Activated gamma-delta T cell treated with Interleukin-2 at 50 U/mL for 16 hours (primary cell): ENCODE data around the gene HIVEP2.
A peak's percentile ranks its signal among the peaks of the same experiment; 100 is the strongest.

Experiments used
- DNase-seq: peaks from one replicate; pipeline ENCODE4 v3.0.0-alpha.2; 2020

HIVEP2 gene

DNA sequence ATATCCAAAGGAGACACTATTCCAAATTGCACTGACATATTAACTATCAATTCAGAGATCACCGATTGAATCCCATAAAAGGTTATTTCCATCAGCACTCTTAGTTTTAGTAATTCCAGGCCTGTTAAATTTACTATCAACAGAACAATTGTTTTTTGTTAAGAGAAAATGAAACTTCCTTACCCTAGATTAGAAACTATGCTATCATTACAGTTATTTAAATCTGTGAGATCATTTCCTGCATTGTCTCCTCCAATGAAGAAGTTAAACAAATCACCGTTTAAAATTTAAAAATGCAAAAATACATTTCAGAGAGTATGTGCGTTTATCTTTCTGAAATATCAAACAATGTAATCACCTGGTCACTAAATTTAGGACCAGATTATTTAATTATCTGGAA is 57.5 kb downstream of the HIVEP2 start:
- DNase-seq, result no peak

DNA sequence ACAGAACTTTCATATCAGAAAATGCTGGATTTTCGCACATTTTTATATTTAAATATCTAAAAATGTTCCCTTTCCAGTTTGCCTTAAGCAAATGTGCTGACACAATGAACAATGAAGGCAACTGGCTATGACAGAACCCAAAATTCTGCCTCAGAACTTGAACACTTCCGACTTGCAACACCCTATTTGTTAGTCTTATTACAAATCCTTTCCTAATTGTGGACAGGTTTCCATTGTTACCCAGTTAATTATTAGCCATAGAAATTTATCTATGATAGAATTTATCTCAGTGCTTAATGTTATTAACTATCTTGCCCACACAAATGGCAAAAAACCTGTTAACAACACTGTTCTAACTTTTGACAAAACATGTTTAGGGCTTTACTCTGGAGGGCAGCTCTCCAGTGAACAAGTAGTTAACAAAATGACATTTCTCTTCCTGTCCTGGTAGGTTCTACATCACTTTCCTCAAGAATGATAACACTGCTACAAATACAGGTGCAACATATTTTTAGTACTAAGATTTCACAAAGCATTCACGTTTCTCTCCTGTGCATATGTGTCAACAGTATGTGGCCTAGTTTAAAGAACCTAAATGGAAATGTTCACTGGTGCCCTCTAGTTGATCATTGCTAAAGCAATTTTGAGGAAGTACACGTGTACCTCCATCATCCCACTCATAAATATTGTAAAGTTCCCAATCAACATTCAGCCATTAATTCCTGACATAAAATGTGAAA is 58.4 kb downstream of the HIVEP2 start:
- DNase-seq, result no peak

DNA sequence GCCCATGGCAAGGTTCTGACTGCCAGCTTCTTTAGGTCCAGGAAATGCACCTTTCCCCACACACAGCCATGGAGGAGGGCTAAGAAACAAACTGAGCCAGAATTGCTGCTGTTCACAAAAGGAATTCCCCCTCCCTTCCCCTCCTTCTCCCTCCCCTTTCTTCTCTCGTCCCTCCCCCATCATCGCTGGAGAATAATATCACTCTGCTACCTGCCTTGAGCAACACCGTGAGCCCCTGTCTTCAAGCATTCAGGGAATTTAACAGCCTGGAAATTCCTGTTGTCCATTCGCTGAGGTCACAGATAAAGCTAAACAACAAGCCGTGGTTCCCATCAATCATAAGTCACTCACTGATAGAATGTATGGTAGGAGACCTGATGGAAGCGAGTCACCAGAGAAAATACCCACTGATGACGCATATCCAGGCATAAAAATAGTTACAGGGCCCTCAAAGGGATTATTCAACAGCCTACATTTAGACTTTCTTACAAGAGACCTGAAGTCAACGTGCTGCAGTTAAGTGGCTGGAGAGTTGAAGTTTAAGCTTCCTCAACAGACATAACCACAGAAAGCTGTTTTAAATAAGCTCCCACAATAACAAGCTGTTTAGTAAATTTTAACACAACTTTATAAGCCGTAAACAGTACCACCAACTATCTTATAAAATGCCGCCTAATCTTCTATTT is 59.7 kb downstream of the HIVEP2 start:
- DNase-seq, result peak; percentile 27

DNA sequence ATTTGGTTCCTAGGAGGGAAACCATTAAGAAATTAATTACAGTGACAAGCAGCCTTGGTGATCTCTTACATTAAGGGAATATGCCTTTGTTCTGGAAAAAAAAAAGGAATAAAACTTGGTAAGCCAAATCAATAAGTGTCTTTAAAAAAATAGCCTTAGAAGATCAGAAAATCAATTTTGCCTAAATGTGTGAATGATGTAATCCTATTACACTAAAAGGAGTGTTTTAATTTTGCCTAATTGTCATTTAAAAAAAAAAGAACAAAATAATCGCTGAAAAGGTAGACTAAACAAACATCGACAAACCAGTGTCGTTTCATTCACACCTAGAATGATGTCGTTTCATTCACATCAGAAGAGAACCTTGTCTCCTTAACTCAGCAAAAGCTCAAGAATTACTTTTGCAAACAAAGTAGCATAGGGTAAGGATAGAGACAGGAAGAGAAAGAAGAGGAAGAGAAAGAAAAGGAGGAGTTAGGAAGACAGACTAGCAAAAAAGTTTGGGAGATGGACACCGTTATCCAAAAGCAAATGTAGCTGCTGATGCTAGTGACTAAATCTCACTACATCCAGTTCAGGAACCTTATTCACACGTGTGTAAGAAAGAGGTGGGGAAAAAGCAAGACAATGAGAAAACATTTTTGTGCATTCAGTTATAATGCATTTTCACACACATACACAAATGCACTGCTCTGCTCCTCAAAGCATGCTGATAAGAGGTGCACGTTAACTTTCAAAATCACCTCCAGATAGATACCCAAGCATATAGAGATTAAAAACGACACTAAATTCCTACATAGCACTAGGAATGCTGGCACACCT is 60.6 kb downstream of the HIVEP2 start:
- no peak for DNase-seq

DNA sequence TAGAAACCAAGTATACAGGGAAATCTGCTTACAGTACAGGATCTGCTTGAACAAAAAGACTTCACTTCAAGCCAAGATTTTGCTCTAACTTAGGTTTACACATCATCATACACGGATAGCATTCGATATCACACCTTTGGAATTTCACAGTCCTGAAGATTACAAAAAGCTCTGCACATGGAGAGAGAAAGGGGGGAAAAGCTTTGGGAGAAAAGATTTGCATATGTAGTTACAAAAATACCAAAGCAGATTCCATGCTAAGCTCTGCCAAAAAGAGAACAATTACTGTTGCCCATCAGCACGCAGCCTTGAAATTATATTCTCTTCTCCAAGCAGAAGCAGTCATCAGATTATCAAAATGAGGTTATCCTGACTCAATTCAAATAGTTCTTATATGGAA is 62.0 kb downstream of the HIVEP2 start:
- no peak for DNase-seq

DNA sequence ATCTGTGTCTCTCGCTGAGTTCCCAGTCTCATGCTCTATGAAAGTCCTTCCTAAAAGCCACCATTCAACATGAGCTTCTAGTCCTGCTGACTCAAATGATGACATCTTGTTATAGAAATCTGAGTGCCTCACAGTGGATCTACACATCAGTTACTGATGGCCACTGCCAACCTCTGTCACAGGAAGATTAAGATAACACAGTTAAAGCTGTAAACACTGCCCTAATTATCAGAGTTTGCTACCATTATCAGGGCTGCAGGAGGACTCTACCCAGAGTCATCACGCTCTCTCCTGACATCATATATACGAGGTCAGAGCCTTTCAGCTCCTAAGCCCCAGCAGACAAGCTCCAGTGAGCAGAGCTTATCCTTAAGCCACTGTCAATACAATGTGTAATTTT is 63.2 kb downstream of the HIVEP2 start:
- DNase-seq, result no peak

DNA sequence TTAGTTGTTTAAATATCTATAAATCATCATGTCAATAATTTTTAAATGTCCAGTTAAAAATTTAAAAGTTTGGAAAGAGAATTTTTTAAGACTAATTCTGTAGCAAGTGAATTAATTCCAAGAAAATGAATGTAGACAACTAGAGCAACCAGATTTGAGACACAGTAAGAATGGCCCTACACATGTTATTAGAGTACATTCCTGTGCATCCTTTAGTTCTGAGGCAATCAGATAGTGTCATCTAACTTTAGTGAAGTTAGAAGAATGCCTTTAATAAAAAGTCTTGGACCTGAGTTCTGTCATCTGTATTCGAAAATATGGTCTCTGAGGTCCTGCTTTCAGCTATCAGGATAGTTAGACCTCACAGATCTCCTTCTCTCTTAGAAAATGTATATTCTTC is 63.7 kb downstream of the HIVEP2 start:
- DNase-seq, result no peak

DNA sequence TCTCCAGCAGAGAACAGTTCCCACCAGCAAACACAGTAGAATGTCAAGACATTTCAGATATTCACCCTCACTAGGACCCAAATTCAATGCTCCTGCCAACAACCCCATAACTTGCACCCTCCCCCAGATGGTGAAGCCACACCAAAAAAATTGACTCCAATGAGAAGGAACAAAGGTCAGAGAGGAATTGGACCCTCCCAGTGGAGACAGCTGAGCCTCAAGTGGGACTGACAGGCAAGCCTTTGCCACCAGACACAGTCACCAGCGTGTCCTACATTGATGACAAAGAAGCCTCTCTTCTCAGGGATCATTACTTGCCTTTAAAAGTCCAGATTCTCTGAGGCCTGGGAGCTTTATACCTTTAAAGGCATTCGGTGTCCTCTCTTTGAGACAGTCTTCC is 64.8 kb downstream of the HIVEP2 start:
- DNase-seq, result no peak

DNA sequence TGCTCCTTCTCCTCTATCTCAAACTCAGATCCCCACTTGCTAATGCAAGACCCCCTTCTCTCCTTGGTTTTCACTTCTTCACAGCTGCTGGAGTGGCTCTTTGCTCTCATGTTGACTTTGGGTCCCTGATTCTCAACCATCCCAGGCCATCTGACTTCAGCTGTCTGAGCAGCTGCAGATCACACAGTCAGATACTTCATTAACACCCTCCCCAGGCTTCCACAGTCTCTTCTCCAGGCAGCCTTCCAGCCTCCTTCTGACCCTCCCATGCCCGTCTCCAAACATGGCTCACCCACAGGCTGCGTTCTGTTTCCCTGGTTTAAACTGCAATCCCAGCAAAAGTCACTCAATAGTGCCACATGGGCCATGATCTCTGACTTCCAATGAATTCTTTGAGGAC is 65.4 kb downstream of the HIVEP2 start:
- no peak for DNase-seq

DNA sequence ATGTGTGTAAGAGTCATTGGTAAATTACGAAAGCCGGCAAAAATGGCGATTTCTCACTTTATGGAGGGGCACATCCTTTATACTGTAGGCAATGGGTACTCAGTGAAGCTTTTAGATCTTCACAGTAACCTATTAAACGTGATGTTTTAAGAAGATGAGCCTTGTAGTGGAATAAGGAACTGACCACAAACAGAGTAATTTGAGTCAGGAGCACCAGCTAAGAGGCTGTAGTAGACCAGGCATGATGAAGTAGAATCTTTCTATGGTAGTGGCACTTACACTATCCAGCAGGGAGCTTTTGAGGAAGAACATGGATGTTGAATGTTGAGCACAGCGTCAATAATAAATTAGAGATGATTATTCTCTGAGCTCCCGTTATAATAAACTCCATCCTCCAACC is 65.9 kb downstream of the HIVEP2 start:
- DNase-seq, result no peak

DNA sequence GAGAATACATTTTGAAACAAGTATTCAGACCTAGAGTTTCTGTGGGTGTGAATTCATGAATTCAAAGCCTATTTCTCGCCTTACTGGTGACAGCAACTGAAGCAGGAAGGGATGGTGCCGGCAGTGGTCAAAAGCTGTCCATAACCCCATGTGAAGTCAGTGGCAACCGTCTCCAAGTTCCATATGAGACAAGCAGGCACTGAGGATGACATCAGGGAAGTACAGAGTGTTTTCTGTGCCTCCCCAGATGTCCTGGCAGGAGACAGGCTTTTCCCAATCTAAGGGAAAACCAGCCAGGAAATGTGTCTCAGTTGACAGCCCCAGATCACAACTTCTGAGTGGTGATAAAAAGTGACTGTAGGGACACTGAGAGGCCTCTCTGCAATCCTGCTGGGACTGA is 66.6 kb downstream of the HIVEP2 start:
- no peak for DNase-seq

DNA sequence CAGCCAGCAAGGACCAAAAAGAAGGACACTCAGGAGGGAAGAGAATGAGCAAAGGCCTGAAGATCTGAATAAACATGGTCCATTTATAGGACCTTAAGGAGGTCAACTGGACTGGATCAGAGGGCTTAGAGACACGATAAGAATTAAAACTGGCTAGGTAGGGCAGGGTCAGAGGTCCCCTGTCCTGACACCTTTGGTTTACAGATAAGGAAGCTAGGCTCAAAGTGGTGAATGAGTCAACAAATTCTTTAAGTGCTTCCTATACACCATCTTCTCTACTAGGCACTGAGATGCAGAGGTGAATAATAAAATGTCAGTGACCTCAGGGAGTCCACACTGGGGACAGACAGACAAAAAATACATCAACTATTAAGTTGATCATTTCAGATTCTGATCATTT is 70.3 kb downstream of the HIVEP2 start:
- DNase-seq, result no peak

DNA sequence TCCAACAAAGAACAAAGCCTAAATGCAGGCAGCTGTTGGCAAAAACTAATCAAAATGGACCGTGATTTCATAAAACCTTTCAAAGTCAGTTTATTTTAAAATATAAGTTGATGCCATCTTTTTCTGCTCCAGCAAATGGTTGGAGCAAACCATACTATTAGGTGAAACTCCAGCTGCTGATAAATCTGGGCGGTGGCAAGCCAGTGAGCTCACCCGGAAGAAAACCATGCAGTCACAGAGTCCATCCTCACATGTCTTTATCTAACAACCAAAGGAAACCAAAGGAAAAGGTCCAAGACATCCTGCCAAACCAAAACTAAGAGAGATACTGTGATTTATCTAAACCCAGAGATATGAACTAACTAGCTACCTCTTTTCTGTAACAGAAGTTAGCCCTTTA is 72.6 kb downstream of the HIVEP2 start:
- DNase-seq, result no peak

DNA sequence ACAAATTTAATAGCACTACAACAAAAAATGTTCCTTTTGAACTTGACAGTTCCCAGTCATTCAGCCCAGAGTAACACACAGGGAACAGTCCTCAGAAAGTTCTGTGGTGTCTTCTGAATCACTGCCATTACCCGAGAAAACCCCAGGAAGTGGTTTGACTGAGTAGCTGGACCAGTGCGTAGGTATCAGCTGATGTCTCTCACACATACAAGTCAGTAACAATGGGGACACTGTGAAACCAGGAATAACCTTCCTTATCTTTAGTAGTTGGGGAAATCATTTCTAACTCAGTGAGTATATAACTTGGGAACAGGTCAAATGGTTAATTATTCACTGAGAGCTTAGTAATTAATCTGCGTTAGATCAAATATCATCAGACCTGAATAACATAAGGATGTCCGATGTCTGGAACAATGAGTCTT is 73.1 kb downstream of the HIVEP2 start:
- peak; percentile 30 for DNase-seq

DNA sequence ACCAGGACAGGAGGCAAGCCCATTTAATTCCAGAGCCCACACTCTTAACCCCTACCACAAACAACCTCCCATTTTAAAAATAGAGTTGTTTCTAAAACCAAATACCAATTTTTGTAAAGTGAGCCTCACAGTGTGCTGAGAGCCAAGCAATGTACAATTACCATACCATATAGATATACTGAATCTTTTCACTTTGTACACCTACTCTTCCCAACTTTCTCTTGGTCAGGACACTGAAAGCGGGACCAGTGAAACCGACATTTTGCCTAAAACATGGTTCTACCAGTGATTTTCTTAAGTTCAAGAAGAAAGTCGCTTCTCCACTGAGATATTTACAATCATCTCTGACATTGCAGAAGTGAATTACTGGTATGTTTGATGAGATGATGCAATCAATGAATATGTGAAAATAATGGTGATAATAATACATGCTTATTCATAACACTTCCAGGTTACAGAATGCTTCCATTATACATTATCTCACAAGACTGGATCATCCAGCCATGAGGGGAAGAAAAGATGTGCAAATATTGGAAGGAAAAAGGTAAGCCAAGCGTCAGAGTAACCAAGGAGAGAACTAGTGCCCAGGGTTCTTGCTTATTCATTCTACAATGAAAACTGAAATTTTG is 74.1 kb downstream of the HIVEP2 start:
- DNase-seq, result no peak

DNA sequence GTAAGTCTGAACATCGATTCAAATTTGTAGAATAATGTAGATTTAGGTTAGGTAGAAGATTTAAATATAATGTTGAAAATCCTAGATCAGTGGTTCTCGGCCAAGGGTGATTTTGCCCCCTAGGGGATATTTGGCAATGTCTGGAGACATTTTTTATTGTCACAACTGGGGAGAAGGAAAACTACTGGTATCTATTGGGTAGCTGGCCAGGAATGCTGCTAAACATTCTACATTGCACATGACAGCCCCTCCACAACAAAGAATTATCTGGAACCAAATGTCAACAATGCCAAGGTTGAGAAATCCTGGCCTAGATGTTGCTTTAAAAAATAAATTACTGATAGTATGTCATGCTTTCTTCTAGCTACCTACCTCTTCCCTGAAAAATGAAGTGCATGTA is 76.1 kb downstream of the HIVEP2 start:
- no peak for DNase-seq

DNA sequence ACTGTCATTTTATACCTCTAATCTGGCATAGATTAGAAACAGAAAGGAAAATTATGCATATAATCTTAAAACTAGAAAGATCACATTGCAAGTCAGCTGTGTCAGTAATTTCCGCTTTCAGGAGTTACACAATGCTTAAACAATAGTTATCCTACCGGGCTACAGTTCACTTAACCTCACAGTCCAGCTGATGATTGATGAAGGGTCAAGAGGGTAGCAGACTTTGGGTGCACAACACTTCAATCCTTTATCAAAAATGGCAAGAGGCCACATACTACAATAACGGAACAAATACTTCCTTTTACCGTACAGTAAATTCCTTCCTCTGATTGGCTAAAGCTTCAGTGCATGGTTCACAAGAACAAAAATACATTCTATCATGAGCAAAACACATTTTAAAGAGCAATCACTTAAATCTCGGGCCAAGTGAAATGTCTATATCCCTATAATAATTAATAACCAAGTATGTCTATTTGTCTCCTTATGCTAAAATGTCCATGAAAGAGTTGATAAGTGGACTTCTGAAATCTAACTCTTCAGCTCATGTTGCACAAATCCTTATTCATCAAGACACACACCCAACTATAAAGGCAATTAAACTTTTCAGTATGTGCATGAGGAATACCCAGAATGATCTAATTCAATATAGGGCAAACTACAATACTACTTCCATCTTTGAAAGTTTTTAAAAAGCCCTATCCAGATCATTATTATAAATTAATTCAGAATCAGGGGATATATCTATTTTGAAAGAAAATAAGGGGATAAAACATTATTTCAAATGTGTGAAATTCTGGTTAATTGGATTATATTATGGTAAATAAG is 76.8 kb downstream of the HIVEP2 start:
- DNase-seq, result no peak

DNA sequence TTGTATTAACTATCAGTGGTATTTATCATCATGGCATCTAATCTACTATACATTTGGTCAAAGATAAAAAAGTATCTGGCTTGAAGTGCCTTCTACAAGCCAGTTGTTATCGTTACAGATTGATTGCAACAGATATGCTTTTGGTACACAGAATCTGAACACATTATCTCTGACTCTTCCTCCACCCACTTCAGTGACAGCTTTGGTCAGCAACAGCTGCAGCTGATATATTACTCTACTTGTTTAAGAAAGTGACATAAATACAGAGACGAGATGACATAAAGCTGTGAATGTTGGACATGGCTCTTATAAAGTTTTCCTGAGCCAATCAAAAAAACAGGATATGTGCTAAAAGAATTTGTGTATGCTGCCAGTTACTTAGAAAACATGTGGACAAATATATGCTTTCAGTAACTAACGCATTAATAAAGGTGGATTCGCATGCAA is 77.6 kb downstream of the HIVEP2 start:
- DNase-seq, result no peak

DNA sequence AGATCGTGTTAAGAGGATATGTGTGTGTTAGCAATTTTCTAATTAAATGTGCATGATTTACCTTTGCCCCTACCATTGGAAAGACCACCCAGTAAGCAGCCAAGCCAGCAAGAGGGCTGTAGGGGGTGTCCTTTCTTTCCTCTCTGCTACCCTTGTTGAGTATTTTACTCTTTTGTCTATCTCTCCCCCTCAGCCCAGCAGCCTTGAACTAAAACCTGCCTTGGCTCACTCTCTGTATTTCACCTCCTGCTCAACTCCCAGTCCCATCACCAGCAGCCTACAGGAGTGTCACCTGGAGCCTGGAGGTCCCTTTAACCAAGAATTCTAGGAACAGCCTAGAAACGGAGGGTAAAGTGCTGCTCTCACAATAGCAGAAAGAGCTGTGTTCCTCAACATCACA is 81.0 kb downstream of the HIVEP2 start:
- no peak for DNase-seq

DNA sequence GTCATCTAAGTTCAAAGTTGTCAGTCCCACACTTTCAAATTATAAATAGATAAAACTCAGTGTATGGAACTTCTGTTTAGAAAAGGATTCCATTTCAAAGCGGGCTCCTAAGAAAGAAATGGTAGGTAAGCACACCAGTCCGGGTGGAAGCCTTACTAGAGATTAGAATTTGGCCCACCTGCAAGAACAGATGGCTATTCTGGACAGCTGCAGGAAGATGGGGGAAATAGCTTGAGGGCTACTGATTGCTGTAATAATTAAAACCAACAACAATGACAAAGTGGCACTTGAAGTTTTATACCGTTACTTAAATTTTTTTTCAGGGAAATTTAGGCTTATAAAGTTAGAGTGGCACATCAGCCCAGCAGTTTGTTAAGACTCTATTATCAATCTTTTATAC is 83.3 kb downstream of the HIVEP2 start:
- no peak for DNase-seq

DNA sequence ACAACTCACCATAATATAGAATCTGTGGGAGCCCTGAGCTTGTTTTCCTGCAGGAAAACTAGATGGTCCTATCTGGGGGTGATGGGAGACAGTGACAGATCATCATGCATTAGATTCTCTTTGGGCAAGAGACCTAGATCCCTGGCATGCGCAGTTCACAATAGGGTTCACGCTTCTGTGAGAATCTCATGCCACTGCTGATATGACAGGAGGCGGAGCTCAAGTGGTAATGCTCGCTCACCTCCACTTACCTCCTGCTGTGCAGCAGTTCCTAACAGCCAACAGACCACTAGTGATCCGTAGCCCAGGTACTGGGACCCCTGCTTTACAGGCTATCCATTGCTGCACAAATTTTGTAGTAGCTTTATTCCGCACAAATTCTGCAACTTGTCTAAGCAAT is 84.5 kb downstream of the HIVEP2 start:
- no peak for DNase-seq

DNA sequence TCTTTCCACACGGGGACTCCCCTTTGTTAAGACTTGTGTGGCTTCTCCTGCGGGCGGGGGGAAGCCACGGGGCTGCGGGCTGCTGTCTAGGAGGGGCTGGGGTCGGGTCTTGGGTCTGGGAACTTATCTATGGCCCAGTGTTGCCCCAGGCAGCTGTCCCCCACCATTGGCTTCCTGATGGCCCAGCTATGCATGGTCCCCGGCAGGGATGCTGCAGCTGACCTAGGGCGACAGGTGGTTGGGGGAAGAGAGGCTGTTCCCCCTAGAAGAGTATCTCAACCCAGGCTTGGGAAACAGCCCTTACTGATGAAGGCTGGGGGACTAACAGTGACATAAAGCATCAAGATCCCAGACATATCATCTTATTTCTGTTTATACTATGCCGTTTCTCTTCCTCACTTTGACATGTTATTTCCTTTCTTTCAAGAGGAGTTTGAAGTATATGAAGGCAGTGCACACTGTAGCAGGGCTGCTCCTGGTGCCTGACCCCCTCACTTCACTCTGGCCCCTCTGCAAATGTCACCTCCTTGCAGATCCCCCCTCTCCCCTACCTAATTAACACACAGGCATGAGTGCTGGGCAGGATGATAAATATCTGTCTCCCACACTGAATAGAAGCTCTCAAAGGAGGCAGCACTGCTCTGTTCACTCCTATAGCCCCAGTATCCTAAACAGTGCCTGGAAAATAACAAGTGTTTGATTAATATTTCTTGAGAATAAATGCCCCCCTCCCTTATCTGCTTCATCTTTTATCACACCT is 87.0 kb downstream of the HIVEP2 start:
- DNase-seq, result no peak
